Panc1 (cell line): Measurements from ENCODE around the gene ENTPD2. TPM values are rescaled to one million over a fixed set of nuclear protein-coding genes. Genes with fewer than 3 reads are reported as not detected.

Experiments
- ATAC-seq: fragments of 200-7000 bp; cut with Tn5 transposase; 2 replicates; pipeline ENCODE4 v1.9.1; 2020; ENCODE audit warnings: mild to moderate bottlenecking, moderate library complexity
- BruUV-seq: library from RNA; stranded (reverse); fragments of 400-500 nt; replicated peaks from 2 replicates; lab custom pipeline; 2021; lab: Mats Ljungman, UMichigan
- CTCF ChIA-PET: fragments of 300-600 bp; sonication (Branson Sonifier 250); formaldehyde crosslinking; loops from one replicate; lab custom pipeline; 2022; ENCODE audit warnings: antibody characterized with exemption; lab: Charles Lee
- POLR2A ChIA-PET: fragments of 300-600 bp; sonication (Branson Sonifier 250); formaldehyde crosslinking; loops from one replicate; lab custom pipeline; 2022; ENCODE audit warnings: antibody characterized with exemption; lab: Charles Lee
- DNase-seq: peaks from one replicate; pipeline ENCODE4 v3.0.0-alpha.2; 2010; ENCODE audit warnings: low read depth, low spot score
- H3K27ac ChIP-seq: 2 replicates; pipeline ENCODE4 v1.5.1; 2011; ENCODE audit warnings: mild to moderate bottlenecking, low read length, inconsistent platforms
- H3K27me3 ChIP-seq: fragments of 200-500 bp; sonication (Bioruptor generic); 2 replicates; pipeline ENCODE4 v1.6.0; 2014; ENCODE audit warnings: low read length, inconsistent platforms; ENCODE audit not compliant: control insufficient read depth, insufficient read depth
- H3K36me3 ChIP-seq: fragments of 200-500 bp; sonication (Bioruptor generic); 2 replicates; pipeline ENCODE4 v1.5.1; 2014; ENCODE audit warnings: inconsistent platforms, mild to moderate bottlenecking, low read length, moderate library complexity; ENCODE audit not compliant: control insufficient read depth, insufficient read depth
- H3K4me1 ChIP-seq: 2 replicates; pipeline ENCODE4 v1.5.1; 2011; ENCODE audit warnings: inconsistent platforms, mild to moderate bottlenecking, low read length, moderate library complexity; ENCODE audit not compliant: control insufficient read depth, insufficient read depth
- H3K4me3 ChIP-seq, 2 experiments: 2 replicates each; pipeline ENCODE4 v1.5.1; 2011 to 2012; ENCODE audit warnings: low read depth in 2 of 2, low read length in 2 of 2, mild to moderate bottlenecking in 2 of 2, inconsistent platforms in 1 of 2, moderate library complexity in 1 of 2
- H3K9me3 ChIP-seq: fragments of 200-500 bp; sonication (Bioruptor generic); 2 replicates; pipeline ENCODE4 v1.5.1; 2014; ENCODE audit warnings: low read depth, mild to moderate bottlenecking, inconsistent platforms, low read length, moderate library complexity; ENCODE audit not compliant: control insufficient read depth, insufficient read depth
- CTCF ChIP-seq: fragments of 450-650 bp; IDR thresholded peaks from 2 replicates; pipeline ENCODE4 v1.5.1; 2017; ENCODE audit warnings: mild to moderate bottlenecking
- POLR2AphosphoS5 ChIP-seq: IDR thresholded peaks from 2 replicates; pipeline ENCODE4 v1.6.1; 2012; ENCODE audit warnings: mild to moderate bottlenecking, low read depth, low read length, moderate library complexity
- REST ChIP-seq, 2 experiments: IDR thresholded peaks; 2 replicates each; pipeline ENCODE4 v1.6.1; 2011 to 2012; ENCODE audit warnings: low read depth in 2 of 2, control low read depth in 1 of 2, low read length in 1 of 2, mild to moderate bottlenecking in 1 of 2, moderate library complexity in 1 of 2; ENCODE audit not compliant: insufficient read depth in 1 of 2
- SIN3A ChIP-seq: IDR thresholded peaks from 2 replicates; pipeline ENCODE4 v1.6.1; 2012; ENCODE audit warnings: low read depth, mild to moderate bottlenecking, low read length, moderate library complexity, borderline replicate concordance; ENCODE audit not compliant: insufficient read depth
- TCF7L2 ChIP-seq: IDR thresholded peaks from 2 replicates; pipeline ENCODE4 v1.6.1; 2011; ENCODE audit warnings: mild to moderate bottlenecking, low read depth, low read length, inconsistent platforms
- in situ Hi-C: cut with HindIII; loops from 2 replicates; pipeline ENCODE4 v1.10.0; 2016; ENCODE audit warnings: low sequenced_read_pairs, low pct_unique_long_range_greater_than_20kb
- intact Hi-C: fragments of 100-400 bp; cut with micrococcal nuclease; formaldehyde crosslinking; loops from one replicate; pipeline ENCODE4 v1.10.0; 2022; ENCODE audit not compliant: unreplicated experiment
- total RNA-seq: library from RNA; stranded (reverse); gene quantifications from one replicate; pipeline ENCODE4 v1.2.1, GENCODE V29; 2021; ENCODE audit not compliant: unreplicated experiment

ENTPD2 gene
- total RNA-seq, 1 experiment from 2014 or later = 2.8 TPM

- TF ChIP-seq TCF7L2 (no peak), REST (IDR thresholded peaks at IDR 0.05; ENCODE audit: insufficient read depth in 1 of 2, low read depth in 2 of 2, low read length in 1 of 2) (no peak), CTCF (no peak)
- no peak for ATAC-seq
- Histone ChIP-seq H3K9me3 (no peaks in the 10 kb centered on the region), H3K36me3 (no peaks in the 10 kb centered on the region), H3K27me3 (no peaks in the 10 kb centered on the region), H3K4me1 (peaks cover 2% of the 10 kb centered on the region; the same call in 1 of the 2 replicates), H3K4me3 (no peak overlapping the region), H3K27ac (no peak overlapping the region)
- CTCF ChIA-PET = no interaction called here
- POLR2A ChIA-PET = interaction anchor here (0.6 kb wide), 1 partner anchor 37 kb away, joined by 8 read pairs; no protein-coding TSS in a partner anchor
- no TSS peak for BruUV-seq
- in situ Hi-C loops = no loop called here
- DNase-seq = no peak
- intact Hi-C loops = no loop called here
These were observed 3.0 kb upstream of the ENTPD2 start for GRCh38 chr9:137056739-137057415.

GRCh38 chr9:137055385-137056364, 1.8 kb upstream of the ENTPD2 start:
- Histone ChIP-seq H3K27ac (no peak overlapping the region), H3K4me1 (peaks cover 2% of the 10 kb centered on the region; the same call in 1 of the 2 replicates), H3K27me3 (no peaks in the 10 kb centered on the region), H3K9me3 (no peaks in the 10 kb centered on the region), H3K4me3 (no peak overlapping the region), H3K36me3 (no peaks in the 10 kb centered on the region)
- intact Hi-C loops (no loop called here), in situ Hi-C loops (no loop called here)
- BruUV-seq = no TSS peak
- ChIA-PET POLR2A (interaction anchor here (0.6 kb wide), 2 partner anchors 29 to 36 kb away, joined by 3 to 8 read pairs; no protein-coding TSS in a partner anchor), CTCF (interaction anchor here (0.6 to 1.3 kb wide), 2 partner anchors 12 to 256 kb away, joined by 4 to 8 read pairs; no protein-coding TSS in a partner anchor)
- TF ChIP-seq REST (IDR thresholded peaks at IDR 0.05; ENCODE audit: insufficient read depth in 1 of 2, low read depth in 2 of 2, low read length in 1 of 2) (no peak), TCF7L2 (no peak), SIN3A (no peak), POLR2AphosphoS5 (no peak), CTCF (no peak)
- ATAC-seq (peak; percentile 58), DNase-seq (no peak)
